ENCODE data around the gene FAM168A. TPM values are rescaled to one million over a fixed set of nuclear protein-coding genes. Genes with fewer than 3 reads are reported as not detected.

Gene FAM168A
- polyA plus RNA-seq, 3 donors, result 6.8 to 11.1 (median 10.0) TPM

DNA sequence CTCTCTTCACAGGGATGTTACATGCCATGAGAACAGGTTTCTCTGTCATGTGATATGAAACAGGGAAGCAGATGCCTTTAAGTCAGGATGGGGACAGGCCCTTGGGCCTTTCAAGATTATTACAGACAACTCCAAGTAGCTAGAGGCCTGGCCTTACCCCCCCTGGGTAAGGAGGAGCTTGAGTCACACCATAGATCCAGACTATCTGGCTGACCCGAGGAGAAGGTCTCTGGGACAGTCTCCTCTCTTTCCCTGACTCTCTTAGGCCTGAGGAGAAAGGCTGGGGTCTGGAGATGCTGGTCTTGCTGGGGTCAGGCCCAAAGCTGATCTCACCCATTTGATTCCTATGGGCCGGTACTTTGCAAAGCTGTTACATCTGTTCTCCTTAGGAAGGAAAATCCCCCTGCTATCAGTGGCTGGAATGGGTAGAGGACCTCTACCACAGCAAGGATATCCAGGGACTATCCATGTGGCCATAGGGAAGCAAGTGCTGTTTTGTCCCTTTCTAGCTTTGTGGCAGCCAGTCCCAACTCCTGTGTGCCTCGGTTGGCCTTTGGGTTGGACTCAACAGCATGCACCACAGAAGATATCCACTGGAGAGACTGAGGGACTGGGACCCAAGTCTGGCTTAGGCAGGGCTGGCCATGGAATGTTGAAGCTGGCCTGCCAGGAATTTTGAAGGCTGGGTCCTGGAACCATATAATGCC, 196.5 kb downstream of the FAM168A start:
- 82 to 90% (median 88%) methylated on average over 3 of the region's 3 CpGs for WGBS, 3 donors
- no peak overlapping the region for H3K27ac ChIP-seq (ENCODE audit: low read depth, low read length)

DNA sequence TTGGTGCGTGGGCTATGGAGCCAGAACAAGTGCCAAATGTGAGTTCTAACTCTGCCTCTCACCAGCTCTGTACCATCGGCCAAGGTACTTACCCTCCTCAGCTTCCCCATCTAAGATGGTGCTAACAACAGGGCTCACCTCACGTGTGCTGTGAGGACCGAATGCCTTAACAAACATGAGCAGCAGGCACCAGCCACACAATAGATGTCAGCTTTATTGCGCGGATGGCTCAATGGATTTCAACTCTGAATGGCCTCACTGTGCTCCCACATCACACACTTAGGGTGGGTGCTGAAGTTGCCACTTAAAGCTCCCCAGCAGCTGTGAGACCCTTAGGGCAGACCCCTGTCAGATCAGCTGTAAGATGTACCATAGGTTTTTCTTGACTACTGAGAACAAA, 197.6 kb downstream of the FAM168A start:
- WGBS, 3 donors, result 91 to 95% (median 94%) methylated on average over 6 of the region's 6 CpGs
- H3K27ac ChIP-seq (ENCODE audit: low read depth, low read length), result no peak overlapping the region

DNA sequence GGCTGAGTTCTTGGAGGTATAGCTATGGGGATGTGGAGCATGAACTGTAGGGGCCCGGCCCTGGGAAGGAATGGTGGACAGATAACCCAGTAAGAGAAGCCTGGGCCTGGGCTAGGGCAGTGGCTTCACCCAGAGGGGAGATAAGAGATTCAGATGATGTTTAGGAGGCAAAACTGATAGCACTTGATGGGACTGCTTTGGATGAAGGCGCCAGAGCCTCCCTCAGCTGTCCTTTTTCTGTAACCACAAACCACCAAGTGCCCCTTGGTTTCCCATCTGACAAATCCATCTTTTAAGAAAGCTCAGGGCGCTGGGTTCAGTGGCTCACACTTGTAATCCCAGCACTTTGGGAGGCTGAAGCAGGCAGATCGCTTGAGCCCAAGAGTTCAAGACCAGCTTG, 198.3 kb downstream of the FAM168A start:
- 73 to 84% (median 79%) methylated on average over 4 of the region's 4 CpGs for WGBS, 3 donors
- H3K27ac ChIP-seq (ENCODE audit: low read depth, low read length), result no peak overlapping the region

DNA sequence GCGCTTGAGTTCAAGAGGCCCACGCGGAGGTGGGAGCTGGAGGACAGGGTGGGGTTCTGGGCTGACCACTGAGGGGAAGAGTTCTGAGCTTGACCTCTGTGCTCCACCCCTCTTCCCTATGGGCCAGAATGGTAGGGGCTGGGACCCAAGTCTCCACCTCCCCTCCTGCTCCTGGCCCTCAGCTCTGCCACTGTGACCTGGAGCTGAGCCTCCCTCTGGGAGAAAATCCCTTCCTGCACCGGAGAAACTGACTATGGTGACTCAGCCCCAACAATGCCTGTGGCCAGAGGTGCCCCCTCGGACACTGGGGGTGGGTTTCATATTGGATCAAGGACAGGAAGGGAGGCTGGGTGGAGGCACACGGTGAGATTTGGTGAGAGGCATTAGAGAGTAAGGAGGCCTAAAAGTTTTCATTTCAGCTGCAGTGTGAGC, 198.7 kb downstream of the FAM168A start:
- 55 to 68% (median 59%) methylated on average over 6 of the region's 6 CpGs for WGBS, 3 donors
- no peak overlapping the region for H3K27ac ChIP-seq (ENCODE audit: low read depth, low read length)

DNA sequence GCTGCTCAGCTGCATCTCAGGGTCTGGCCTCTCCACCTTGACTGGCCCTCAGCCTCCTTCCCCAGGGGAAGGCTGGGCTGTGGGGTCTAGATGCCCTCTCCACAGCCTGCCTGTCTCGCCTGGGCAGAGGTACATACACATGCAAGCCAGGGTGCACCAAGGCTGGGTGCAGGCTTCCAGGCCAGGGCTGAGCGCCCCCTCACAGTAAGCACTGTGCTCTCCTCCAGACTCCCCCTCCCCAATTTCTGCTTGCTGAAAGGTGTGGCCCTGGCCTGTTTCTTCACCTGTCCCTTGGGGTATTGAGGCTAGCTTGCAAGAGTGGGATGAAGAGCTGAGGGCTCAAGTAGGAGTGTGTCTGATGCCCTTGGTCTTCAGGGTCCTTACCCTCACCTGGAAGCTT, 199.2 kb downstream of the FAM168A start:
- 95 to 100% (median 96%) methylated on average over 2 of the region's 2 CpGs for WGBS, 3 donors
- H3K27ac ChIP-seq (ENCODE audit: low read depth, low read length), result no peak overlapping the region

DNA sequence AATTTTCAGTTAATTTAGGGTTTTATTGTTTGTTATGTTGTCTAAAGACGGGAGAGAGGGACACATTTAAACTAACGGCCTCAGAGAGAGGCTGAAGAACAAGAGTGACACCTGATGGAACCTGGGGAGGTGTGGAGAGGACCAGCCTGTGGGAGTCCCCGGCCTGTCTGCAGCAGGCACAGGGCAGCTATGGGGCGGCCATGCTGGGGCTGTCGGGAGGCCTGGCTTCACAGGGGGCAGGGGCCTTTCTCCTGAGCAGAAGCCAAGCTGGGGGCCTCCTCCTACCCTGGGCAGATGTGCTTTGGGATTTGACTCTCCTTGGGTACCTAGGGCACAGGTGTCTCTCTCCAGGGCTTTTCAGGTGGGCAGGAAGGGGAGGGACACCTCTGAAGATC, 199.8 kb downstream of the FAM168A start:
- 78 to 88% (median 79%) methylated on average over 5 of the region's 5 CpGs for WGBS, 3 donors
- H3K27ac ChIP-seq (ENCODE audit: low read depth, low read length), result no peak overlapping the region

DNA sequence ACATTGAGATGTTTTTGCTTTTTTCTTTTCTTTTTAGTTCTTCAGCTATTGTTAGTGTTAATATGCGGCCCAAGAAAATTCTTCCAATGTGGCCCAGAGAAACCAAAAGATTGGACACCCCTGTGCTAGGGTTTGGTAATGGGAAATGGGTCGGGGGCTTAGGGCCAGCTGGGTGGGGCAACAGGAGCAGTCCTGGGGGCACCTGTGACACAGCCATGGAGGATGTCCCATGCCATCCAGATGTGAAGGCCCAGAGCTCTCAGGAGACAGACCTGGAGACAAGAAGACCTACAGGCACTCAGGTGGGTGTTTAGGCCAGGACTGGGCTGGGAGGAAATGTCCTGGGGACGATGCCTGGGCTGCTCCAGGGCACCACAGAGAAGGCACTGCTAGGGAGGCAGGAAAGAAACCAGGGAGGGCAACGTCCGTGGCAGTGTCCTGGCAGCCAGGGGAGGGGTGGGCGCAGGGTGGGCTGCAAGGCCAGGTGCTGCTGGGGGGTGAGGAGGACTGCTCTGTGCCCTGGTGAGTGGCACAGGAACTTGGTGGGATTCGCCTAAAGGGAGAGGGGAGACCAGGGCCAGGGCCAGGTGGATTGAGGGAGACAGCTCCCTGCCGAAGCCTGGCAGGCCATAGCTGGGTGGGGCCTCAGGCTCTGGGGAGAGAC, 200.3 kb downstream of the FAM168A start:
- no peak overlapping the region for H3K27ac ChIP-seq (ENCODE audit: low read depth, low read length)
- 89 to 92% (median 89%) methylated on average over 8 of the region's 8 CpGs for WGBS, 3 donors

DNA sequence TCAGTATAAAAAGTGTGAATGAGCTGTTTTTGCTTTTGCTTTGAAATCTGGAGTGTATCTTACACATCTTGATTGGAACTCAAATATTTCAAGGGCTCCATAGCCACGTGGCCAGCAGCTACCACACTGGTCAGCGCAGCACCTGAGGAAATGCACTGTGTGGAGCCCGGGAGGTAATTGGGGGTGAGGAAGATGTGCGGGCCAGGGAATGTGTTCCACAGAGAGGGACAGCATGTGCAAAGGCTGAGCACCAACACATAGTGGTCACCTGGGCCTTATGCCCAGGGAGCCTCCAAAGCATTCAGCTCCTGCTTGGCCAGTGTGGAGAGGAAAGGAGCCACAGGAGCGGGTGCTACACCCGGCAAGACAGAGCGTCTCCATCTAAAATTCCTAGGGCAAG, 200.9 kb downstream of the FAM168A start:
- H3K27ac ChIP-seq (ENCODE audit: low read depth, low read length), result no peak overlapping the region
- 81 to 88% (median 83%) methylated on average over 7 of the region's 7 CpGs for WGBS, 3 donors

DNA sequence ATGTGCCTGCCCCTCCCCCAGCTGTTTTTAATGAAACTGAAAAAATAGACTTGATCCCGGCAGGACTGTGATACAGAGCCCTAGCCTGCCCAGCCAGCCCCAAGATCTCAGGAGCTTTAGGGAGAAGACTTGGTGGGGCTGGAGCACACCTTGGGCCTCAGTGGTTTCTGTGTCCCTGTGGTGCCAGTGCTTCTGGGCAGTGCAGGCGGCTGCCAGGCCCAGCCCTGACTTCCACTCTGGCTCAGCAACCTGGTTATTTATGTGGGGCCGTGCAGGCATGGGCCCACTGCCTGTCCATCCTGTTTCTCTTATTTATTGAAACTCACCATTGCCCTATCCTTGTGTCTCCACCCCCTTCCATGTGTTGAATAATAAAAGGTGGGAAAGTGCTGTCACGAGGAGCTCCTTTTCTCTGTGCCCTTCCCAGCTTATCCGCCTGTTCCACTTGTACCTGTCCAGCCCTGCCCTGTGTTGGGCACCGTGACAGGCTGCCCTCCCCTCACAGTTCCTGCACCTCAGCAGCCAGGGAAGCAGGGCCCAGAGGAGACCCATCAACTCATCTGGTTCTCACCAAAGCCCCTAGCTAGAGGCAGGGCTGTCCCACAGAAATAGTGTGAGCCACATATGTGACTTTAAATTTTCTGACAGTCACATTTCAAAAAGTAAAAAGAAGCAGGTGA, 201.5 kb downstream of the FAM168A start:
- no peak overlapping the region for H3K27ac ChIP-seq (ENCODE audit: low read depth, low read length)
- WGBS, 3 donors, result 79 to 88% (median 87%) methylated on average over 6 of the region's 6 CpGs

DNA sequence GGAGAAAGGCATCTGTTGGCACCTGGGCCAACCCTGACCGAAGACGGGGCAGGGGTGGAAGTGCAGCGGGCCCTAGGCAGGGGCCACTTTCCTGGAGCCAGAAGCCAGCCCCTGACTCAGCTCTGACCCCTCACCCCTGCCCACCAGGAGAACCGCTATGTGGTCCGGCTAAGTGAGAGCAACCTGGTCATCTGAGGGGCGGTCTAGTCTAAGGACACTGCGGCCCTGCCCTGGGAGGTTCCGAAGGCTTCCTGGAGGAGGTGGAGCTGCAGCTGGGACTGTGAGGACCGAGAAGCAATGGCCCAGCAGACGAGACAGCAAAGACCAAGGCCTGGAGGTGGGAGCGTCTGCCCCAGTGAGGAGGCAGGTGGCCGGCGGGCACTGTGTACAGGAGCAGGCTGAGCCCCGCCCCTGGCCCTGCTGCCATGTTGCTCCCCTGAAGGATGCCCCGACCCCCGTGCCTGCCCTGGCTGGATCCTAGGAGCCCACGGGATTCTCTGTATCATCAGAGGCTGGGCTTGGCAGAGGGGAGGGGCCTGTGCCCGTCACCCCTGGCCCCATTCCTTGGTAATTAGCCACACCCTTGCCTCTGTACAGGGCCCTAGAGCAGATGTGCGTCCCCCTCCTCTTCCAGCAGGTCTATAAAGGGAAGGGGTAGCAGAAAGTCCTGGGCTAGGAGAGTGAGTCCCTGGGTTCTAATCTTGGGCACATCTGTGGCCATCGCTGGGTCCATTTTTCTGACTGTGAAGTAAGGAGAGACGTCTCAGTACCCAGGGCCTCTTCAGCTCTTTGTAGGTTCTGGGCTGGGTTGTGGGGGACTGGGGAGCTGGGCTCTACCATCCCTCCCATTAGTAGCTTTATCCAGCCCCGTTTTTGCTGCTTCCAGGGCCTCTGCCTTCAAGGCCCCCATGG, 202.4 kb downstream of the FAM168A start:
- 83 to 89% (median 84%) methylated on average over 22 of the region's 22 CpGs for WGBS, 3 donors
- no peak overlapping the region for H3K27ac ChIP-seq (ENCODE audit: low read depth, low read length)

DNA sequence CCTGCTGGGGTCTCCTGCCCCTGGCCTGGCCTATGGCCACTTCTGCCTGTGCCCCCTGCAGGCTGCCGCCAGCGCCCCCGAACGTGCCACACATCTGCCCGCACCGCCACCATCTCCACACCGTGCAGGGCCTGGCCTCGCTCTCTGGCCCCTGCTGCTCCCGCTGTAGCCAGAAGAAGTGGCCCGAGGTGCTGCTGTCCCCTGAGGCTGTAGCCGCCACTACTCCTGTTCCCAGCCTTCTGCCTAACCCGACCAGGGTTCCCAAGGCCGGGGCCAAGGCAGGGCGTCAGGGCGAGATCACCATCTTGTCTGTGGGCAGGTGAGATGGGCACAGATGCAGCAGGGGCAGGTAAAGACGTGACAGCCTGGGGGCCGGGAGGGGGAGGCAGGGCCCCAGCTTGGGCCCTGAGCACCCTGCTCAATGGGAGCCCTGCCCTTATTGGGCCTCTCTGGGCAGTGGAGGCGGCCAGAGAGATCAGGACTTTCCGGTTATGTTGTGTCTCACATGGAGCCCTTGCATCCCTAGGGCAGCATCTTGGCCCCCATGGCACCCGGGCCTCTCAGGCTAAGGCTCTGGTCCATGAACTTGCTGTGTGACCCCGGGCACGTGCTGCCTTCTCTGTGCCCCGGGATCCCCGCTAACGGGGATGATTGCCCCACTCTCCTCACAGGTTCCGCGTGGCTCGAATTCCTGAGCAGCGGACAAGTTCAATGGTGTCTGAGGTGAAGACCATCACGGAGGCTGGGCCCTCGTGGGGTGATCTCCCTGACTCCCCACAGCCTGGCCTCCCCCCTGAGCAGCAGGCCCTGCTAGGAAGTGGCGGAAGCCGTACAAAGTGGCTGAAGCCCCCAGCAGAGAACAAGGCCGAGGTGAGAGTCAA, 203.3 kb downstream of the FAM168A start:
- WGBS, 3 donors, result 90 to 95% (median 92%) methylated on average over 31 to 34 of the region's 34 CpGs
- H3K27ac ChIP-seq (ENCODE audit: low read depth, low read length), result no peak overlapping the region

DNA sequence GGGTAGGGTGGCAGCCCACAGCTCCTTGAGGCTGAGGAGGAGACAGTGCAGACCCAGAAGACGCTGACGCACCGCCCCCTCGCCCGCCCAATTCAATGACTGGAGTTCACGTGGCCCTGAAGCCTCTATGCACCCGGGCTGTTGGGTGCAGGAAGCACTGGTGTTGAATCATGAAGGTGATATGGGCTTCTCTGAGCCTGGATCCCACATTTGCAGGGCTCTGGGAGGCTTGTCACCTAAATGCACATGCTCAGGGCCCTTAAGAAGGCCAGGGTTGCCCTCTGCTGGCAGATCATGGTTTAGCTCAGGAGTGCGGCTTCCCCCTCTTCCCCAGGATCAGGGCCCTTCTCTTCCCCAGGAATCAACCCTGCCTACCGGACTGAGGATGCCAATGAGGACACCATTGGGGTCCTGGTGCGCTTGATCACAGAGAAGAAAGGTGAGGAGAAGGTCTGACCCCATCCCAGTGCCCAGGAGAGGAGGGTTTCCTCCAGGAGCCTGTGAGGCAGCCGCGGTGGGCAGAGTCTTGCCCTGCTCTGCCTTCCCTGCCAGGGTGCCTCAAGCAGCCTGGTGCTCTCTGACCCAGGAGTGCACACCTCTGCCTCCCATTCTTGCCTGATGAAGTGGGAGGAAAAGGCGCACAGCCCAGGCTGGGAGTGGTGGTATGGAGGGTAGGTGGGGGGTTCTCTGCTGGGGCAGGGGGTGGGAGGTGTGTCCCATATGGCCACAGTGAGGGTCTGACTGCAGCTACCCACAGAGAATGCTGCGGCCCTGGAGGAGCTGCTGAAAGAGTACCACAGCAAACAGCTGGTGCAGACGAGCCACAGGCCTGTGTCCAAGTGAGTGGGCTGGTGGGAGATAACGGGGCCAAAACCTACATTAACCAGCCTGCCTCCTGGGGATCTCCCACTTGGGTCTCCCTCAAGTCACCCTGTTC, 204.2 kb downstream of the FAM168A start:
- 76 to 78% (median 77%) methylated on average over 13 to 16 of the region's 16 CpGs for WGBS, 3 donors
- no peak overlapping the region for H3K27ac ChIP-seq (ENCODE audit: low read depth, low read length)

DNA sequence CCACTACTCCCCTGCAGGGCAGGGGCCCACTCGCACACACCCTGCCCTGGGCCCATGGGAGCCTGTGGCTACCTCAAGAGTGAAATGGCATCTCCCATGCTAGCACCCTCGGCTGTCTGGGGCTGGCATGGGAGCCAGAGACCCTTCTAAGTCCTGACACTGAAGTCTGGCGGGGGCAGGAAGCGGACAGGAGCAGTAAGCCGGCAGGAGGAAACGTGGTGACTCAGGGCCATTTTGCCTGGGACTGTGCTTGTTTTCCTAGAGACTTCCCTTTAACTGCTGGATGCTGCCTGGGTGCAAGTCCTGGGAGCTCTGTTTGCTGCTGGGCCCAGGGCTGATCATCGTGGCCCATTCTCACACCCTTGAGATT, 204.9 kb downstream of the FAM168A start:
- H3K27ac ChIP-seq (ENCODE audit: low read depth, low read length), result no peak overlapping the region
- 77 to 90% (median 77%) methylated on average over 7 of the region's 7 CpGs for WGBS, 3 donors

DNA sequence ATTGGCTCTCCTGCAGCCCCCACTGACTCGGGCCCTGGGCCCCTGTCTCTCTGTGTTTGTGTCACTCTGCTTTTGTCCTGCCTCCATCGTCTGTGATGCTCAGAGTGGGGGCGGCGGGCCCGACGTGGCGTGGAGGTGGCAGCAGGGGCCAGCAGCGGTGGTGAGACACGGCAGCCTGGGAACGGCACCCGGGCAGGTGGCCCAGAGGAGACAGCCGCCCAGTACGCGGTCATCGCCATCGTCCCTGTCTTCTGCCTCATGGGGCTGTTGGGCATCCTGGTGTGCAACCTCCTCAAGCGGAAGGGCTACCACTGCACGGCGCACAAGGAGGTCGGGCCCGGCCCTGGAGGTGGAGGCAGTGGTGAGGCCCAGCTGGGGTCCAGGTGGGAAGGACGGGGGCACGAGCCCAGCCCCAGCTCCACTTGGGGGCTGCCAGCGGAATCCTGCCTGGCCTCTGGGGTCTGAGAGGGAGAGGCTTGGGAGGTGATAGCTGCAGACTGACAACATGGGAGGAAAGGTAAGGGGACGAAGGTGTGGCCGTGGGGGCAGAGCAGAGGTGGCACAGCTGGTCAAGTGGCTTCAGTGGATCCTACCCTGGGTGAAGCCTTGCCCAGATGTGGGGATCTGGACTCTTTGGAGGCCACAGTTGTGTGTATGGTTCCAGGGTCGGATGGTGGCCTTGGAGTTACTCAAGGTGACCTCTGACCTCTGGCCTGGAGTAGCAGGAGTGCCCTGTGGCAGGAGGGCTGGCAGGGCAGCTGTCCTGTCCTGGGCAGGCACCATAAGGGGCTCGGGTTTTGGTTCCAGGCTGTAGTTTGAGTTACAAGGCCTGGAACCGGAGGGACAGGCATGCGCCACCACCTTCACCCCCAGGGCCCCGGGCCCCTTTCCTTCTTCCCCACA, 205.6 kb downstream of the FAM168A start:
- 92 to 94% (median 93%) methylated on average over 30 to 31 of the region's 31 CpGs for WGBS, 3 donors
- H3K27ac ChIP-seq (ENCODE audit: low read depth, low read length), result no peak overlapping the region

DNA sequence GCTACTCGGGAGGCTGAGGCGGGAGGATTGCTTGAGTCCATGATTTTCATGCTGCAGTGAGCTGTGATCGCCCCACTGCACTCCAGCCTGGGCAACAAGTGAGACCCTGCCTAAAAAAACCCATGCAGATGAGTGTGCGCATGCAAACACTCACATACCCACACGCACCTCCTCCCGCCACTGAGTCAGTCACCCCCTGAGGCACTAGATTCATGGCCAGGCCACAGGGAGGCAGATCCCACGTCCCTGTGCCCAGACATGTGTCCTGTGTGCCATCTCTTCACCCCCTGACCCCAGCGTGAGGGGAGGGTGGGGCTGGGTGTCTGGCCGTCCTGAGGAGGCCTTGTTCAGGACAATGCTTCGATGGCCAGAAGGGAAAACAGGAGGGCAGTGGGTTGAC, 206.2 kb downstream of the FAM168A start:
- WGBS, 3 donors, result 90 to 95% (median 92%) methylated on average over 10 of the region's 10 CpGs
- H3K27ac ChIP-seq (ENCODE audit: low read depth, low read length), result no peak overlapping the region
